HT1080 (cell line): ENCODE results near the gene MRGPRX1. TPM values are rescaled to one million over a fixed set of nuclear protein-coding genes. Genes with fewer than 3 reads are reported as not detected.
A peak's percentile ranks its signal among the peaks of the same experiment; 100 is the strongest.
"Not testable (repeated sequence)": the region's sequence is repeated elsewhere in the genome, so short reads cannot be mapped to it uniquely, and the experiment has no call there.

Source experiments
- DNase-seq: peaks from one replicate; pipeline ENCODE4 v3.0.0-alpha.2; 2015; ENCODE audit warnings: low read depth
- polyA plus RNA-seq, 2 experiments: library from polyadenylated mRNA; depleted of rRNA; stranded (reverse); fragments of >200 nt; gene quantifications; 2 replicates each; pipeline ENCODE4 v1.2.3, GENCODE V29; 2015
- total RNA-seq: library from RNA; depleted of rRNA; stranded (reverse); fragments of >200 nt; shearing (Covaris generic); gene quantifications from 2 replicates; pipeline ENCODE4 v1.2.3, GENCODE V29; 2014; rRNA removed

MRGPRX1 gene
- total RNA-seq: not detected in 2 replicates
- not detected in 2 replicates for polyA plus RNA-seq (2015; cell fraction: cytosol; rRNA removed)
- not detected in 2 replicates for polyA plus RNA-seq (2015; cell fraction: nucleus; rRNA removed)

DNA sequence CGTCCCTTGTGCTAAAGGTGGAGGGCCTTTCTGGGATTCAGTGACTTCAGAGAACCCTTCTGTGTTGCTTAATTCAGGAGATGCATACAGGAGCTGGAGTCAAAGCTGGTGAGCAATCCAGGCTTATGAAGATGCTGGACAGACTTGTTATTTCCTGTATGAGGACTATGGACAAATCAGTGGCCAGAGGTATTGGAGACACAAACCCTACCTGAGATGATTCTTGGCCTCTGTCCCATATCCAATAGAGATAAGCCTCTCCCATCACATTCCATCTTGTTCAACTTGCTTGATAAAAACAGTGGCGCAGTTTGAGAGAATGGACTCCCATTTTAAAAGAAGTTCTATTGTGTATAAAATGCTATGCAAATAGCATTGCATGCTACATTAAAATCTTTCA lies at the start of gene MRGPRX1:
Gene MRGPRX1, minus strand, starts transcription at position 101 of the 400 bp plus-strand sequence. CDS start 4,630 bp downstream, outside the sequence.
- DNase-seq: no peak

DNA sequence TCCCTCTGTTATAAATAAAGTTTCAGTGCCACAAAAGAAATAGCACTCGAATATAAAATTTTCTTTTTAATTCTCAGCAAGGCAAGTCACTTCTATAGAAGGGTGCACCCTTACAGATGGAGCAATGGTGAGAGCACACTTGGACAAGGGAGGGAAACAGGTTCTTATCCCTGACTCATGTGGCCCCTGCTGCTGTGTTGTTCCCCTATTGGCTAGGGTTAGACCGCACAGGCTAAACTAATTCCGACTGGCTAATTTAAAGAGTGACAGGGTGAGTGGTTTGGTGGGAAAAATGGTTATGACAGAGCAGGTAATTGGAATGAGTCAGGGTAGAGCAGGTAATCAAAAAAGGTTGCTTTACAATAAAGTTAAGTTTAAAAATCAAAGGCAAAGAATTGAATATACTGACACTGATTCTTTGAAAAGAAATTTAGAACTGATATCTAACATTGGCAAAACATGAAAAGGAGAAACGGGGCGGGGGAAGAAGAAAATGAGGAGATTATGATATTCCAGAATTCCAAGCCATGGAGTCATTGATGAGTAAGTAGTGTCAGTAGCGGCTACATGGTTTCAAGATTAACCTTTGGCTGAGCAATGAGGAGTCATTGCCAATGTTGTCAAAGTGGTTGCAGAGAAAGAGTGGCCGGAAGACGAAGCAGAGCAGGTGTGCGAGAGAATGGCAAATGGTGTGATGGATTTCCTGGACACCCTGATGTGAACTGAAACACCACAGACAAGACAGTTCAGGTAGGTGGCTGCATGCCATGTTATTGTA lies 48.4 kb upstream of the MRGPRX1 start:
- DNase-seq: peak; percentile 71

DNA sequence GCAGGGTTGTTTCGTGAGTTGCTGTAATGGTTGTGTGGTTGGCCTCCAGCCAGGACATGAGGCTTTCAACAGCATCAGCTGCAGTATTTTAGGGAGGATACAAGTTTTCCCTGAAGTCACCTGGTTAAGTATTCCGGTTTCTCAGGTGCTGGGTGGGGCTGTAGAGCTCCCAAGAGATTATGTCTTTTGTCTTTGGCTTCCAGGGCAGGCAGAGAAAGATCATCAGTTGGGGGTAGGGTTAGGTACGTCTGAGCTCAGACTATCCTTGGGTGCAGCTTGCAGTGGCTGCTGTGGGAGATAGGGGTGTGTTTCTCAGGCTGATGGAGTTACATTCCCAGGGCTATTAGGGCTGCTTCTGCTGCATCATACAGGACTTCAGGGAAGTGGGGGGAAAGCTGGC lies 47.5 kb upstream of the MRGPRX1 start:
- no peak for DNase-seq

- no peak for DNase-seq
These were observed 42.7 kb upstream of the MRGPRX1 start for GRCh38 chr11:18981897-18982296.

DNA sequence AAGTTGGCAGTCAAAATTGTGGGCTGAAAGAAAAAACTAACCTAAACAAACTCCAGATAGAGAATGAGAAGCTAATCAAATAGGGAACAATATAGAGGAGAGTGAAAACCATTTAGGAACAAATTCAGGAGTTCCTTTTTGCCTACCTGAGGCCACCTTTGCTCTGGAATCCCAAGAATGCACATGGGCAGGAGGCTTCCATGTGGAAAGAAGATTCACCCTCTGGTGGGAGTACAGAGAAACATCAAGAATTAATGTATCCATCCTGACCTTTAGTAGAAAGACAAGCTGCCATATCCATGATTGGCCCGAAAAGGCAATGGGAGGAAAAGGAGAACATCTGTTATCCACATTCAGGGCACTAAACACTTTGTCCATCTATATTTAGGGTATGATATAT lies 35.0 kb upstream of the MRGPRX1 start:
- no peak for DNase-seq

GRCh38 chr11:18972336-18972735 lies 33.1 kb upstream of the MRGPRX1 start:
- DNase-seq: no peak

DNA sequence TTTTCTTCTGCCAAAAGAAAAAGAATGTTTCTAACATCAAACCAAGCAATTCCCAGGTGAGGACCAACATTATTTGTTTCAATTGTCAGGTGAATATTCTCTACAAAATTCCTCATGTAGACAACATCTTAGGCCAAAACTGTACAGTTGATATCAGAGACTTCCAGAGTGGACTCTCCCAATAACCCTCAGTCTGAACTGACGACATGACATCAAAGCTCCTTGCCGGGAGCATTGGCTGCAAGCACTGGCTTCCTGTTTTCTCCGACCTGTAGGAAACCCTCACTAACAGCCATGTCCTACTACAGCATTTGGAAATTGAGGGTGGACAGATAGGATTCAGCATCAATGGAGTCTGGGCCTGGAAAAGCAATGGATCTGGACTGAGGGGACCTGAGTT lies 30.5 kb upstream of the MRGPRX1 start:
- DNase-seq: no peak

GRCh38 chr11:18958221-18958910 lies 19.2 kb upstream of the MRGPRX1 start:
- DNase-seq: no peak

- no peak for DNase-seq
These were observed 17.4 kb upstream of the MRGPRX1 start for GRCh38 chr11:18956630-18957029.

GRCh38 chr11:18936002-18936673 lies 3.1 kb downstream of the MRGPRX1 start:
- DNase-seq: no peak

DNA sequence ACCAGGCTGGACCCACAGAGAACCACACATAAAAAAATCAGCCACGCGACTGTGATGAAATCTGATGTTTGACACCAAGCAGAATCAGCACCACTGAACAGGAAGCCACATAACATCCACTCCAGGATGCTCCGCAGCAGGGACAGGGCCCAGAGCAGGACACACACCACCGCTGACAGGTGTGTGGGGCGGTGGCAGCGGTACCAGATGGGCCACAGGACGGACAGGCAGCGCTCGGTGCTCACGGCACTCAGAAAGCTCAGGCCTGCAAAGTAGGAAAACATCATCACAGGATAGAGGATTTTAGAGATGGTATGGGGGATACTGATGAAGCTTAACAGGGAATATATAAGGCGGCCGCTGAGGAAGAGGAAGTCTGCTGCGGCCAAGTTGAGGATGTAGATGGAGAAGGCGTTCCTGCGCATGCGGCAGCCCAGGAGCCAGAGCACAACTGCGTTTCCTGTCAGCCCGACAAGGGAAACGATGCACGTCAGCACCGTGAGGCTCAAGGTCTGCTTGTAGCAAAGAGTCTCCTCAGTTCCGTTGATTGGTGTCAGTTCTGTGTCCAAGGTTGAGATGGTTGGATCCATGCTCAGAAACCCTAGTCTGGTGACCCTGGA lies 4.9 kb downstream of the MRGPRX1 start:
- no peak for DNase-seq

DNA sequence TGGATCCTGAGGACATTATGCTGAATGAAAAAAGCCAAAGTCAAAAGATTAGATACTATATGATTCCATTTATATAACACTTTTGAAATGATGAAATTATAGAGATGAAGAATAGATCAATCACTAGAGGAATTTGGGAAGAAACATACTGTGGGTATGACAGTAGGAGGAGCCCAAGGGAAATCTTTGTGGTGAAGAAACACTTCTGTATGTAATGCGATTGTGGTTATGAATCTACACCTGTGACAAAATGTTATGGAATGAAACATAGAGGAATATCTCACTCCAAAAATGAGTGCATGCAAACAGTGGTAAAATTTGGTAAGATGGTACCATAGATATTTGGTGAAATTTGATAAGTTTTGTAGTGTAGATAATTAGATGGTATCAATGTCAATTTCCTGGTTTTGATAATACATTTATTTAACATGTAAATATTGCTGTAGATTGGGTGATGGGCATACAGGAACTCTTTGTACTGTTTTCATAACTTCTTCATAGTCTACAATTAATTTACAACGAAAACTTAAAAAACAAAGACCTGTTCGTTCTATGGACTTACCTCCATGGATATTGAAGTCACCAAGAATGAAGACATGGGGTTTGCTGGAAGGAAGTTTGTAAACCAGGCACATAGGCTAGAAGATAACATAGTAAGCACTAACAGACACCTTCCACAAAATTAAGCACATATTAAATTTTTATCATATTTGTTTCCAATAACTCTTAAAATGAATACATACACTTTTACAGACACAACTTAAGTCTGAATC lies 11.5 kb downstream of the MRGPRX1 start:
- DNase-seq: no peak

- DNase-seq: not testable (repeated sequence)
These were observed 13.8 kb downstream of the MRGPRX1 start for GRCh38 chr11:18925426-18925825.

DNA sequence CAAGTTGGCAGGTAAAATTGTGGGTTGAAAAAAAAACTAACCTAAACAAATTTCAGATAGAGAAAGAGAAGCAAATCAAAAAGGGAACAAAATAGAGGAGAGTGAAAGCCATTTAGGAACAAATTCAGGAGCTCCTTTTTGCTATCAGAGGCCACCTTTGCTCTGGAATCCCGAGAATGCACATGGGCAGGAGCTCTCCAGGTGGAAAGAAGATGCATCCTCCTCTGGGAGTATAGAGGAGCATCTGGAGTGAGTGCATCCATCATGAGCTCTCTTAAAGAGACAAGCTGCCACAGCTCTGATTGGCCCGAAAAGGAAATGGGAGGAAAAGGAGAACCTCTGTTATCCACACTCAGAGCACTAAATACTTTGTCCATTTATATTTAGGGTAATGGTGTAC lies 26.3 kb downstream of the MRGPRX1 start:
- DNase-seq: no peak

GRCh38 chr11:18907391-18907790 lies 31.8 kb downstream of the MRGPRX1 start:
- no peak for DNase-seq

DNA sequence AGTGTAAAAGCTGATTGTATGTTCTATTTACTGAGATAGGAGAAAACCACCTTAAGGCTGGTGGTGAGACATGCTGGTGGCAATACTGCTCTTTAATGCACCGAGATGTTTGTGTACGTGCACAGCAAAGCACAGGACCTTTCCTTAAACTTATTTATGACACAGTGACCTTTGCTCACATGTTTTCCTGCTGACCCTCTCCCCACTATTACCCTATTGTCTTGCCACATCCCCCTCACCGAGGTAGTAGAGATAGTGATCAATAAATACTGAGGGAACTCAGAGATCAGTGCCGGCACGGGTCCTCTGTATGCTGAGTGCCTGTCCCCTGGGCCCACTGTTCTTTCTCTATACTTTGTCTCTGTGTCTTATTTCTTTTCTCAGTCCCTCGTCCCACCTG lies 38.6 kb downstream of the MRGPRX1 start:
- DNase-seq: not testable (repeated sequence)

GRCh38 chr11:18900151-18900611 lies 39.0 kb downstream of the MRGPRX1 start:
- not testable (repeated sequence) for DNase-seq

DNA sequence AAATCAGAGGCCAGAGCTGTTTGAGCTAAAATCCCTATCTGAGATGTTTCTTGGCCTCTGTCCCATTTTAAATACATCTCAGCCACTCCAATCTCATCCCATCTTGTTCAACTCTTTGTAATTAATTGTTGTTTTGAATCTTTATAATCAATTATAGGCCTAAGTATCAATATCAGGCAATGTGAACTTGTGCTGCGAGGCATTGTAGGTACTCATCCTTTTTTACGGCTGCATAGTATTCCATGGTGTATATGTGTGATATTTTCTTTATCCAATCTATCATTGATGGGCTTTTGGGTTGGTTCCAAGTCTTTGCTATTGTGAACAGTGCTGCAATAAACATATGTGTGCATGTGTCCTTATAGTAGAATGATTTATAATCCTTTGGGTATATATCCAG lies 47.5 kb downstream of the MRGPRX1 start:
- DNase-seq: not testable (repeated sequence)

DNA sequence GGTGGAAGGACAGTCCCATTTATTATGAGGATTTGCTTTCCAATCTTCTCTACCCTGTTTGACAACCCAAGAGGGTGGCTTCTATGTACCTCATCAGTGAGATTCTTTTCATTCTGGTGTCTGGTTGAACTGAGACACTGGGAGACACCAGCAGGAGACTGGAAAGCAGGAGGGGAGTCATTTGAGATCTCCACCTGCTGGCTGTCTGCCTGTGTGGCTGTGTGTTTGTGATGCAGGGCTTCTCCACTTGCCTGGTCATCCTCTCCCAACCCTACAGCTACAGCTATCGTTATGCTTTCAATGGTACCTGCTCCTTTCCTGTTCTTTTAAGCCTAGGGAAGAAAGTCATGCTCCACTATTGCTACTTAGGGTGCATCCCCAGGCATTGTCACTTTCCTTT lies 48.6 kb downstream of the MRGPRX1 start:
- DNase-seq: no peak
